Transverse colon (tissue), 4 donors: Measurements from ENCODE around the gene STAG2. TPM values are rescaled to one million over a fixed set of nuclear protein-coding genes. Genes with fewer than 3 reads are reported as not detected.
"Not testable (repeated sequence)": the region's sequence is repeated elsewhere in the genome, so short reads cannot be mapped to it uniquely, and the experiment has no call there.

ENCODE experiments used
- DNase-seq: peaks from one replicate; pipeline ENCODE4 v3.0.0-alpha.2; 2019
- H3K27ac ChIP-seq, 4 donors: fragments of 200-600 bp; sonication (generic); 2 replicates each; pipeline ENCODE4 v1.5.1; 2016 to 2018; ENCODE audit warnings: inconsistent platforms in 4 of 4
- H3K27me3 ChIP-seq: fragments of 200-600 bp; sonication (generic); 2 replicates; pipeline ENCODE4 v1.5.1; 2017; ENCODE audit warnings: inconsistent platforms
- H3K36me3 ChIP-seq, 4 donors: fragments of 200-600 bp; sonication (generic); 2 replicates each; pipeline ENCODE4 v1.5.1; 2017 to 2019; ENCODE audit warnings: inconsistent platforms in 4 of 4
- H3K4me1 ChIP-seq, 4 donors: fragments of 200-600 bp; sonication (generic); 2 replicates each; pipeline ENCODE4 v1.5.1; 2017 to 2020; ENCODE audit warnings: inconsistent platforms in 4 of 4
- H3K4me3 ChIP-seq, 4 donors: fragments of 200-600 bp; sonication (generic); 1 replicate in 1 of 4; 2 replicates in 3 of 4; pipeline versions ENCODE4 v1.5.1 to v1.6.1; 2017 to 2019; ENCODE audit warnings: inconsistent platforms in 4 of 4
- H3K9me3 ChIP-seq, 2 donors: fragments of 200-600 bp; sonication (generic); 2 replicates each; pipeline ENCODE4 v1.5.1; 2017 to 2019; ENCODE audit warnings: inconsistent platforms in 2 of 2
- EP300 ChIP-seq: sonication (generic); formaldehyde crosslinking; IDR thresholded peaks from one replicate; pipeline ENCODE4 v1.6.1; 2017; ENCODE audit warnings: antibody characterized with exemption, low read depth
- POLR2A ChIP-seq: fragments of 450-650 bp; IDR thresholded peaks from one replicate; pipeline ENCODE4 v1.6.1; 2016; ENCODE audit warnings: antibody characterized with exemption, mild to moderate bottlenecking, moderate library complexity
- POLR2AphosphoS5 ChIP-seq, 3 donors: sonication (generic); formaldehyde crosslinking; IDR thresholded peaks; one replicate each; pipeline ENCODE4 v1.6.1; 2016; ENCODE audit warnings: antibody characterized with exemption in 3 of 3
- WGBS, 2 donors: methylation state at CpG; one replicate each; pipeline ENCODE4 v1.1.5; 2018; ENCODE audit warnings: low coverage in 1 of 2; 5-methylcytosine and 5-hydroxymethylcytosine counted together
- in situ Hi-C, 4 donors: fragments of 200-750 bp; cut with MboI; loops; one replicate each; pipeline versions ENCODE4 v1.15.0 to v1.15.1; 2017; ENCODE audit warnings: low sequenced_read_pairs in 3 of 4, low pct_ligation_motif_present in 1 of 4, low pct_unique_long_range_greater_than_20kb in 1 of 4
- intact Hi-C: fragments of 100-400 bp; cut with DNase I; formaldehyde crosslinking; loops from one replicate; pipeline ENCODE4 v1.15.1; 2023; ENCODE audit warnings: low total_unique reads
- total RNA-seq, 4 donors: library from RNA; depleted of rRNA; stranded (reverse); fragments of >200 nt; gene quantifications; one replicate each; pipeline ENCODE4 v1.1.0, GENCODE V29; 2016
- TF ChIP-seq, protein P1 (sequence below), 5 experiments: fragments of 200-600 bp in 3 of 5; fragments of 450-650 bp in 2 of 5; sonication (generic) in 3 of 5; IDR thresholded peaks; 1 replicate in 2 of 5; 2 replicates in 3 of 5; pipeline ENCODE4 v1.5.1; 2016 to 2017; ENCODE audit warnings: antibody characterized with exemption in 5 of 5, inconsistent platforms in 3 of 5, mild to moderate bottlenecking in 2 of 5, moderate library complexity in 1 of 5

Gene STAG2
- total RNA-seq, 4 donors from 2014 or later: 20.7 to 103 (median 79.5) TPM

- Histone ChIP-seq H3K27me3 (no peaks in the 10 kb centered on the region), H3K27ac (no peak overlapping the region), H3K36me3 (no peaks in the 10 kb centered on the region), H3K4me1 (no peaks in the 10 kb centered on the region), H3K9me3 (no peaks in the 10 kb centered on the region), H3K4me3 (no peak overlapping the region)
- intact Hi-C loops (no loop called here), in situ Hi-C loops (no loop called here)
- TF ChIP-seq POLR2AphosphoS5 (IDR thresholded peaks at IDR 0.05) (no peak), EP300 (no peak), POLR2A (no peak)
- TF ChIP-seq, protein P1, sequence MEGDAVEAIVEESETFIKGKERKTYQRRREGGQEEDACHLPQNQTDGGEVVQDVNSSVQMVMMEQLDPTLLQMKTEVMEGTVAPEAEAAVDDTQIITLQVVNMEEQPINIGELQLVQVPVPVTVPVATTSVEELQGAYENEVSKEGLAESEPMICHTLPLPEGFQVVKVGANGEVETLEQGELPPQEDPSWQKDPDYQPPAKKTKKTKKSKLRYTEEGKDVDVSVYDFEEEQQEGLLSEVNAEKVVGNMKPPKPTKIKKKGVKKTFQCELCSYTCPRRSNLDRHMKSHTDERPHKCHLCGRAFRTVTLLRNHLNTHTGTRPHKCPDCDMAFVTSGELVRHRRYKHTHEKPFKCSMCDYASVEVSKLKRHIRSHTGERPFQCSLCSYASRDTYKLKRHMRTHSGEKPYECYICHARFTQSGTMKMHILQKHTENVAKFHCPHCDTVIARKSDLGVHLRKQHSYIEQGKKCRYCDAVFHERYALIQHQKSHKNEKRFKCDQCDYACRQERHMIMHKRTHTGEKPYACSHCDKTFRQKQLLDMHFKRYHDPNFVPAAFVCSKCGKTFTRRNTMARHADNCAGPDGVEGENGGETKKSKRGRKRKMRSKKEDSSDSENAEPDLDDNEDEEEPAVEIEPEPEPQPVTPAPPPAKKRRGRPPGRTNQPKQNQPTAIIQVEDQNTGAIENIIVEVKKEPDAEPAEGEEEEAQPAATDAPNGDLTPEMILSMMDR (IDR thresholded peaks at IDR 0.05): no peak
- 62% methylated on average over 4 of the region's 4 CpGs; no CpG with 5 or more reads in 1 of the 2 donors for WGBS, 2 donors
- no peak for DNase-seq
These were observed 152.4 kb downstream of the STAG2 start for GRCh38 chrX:124113621-124114600.

DNA sequence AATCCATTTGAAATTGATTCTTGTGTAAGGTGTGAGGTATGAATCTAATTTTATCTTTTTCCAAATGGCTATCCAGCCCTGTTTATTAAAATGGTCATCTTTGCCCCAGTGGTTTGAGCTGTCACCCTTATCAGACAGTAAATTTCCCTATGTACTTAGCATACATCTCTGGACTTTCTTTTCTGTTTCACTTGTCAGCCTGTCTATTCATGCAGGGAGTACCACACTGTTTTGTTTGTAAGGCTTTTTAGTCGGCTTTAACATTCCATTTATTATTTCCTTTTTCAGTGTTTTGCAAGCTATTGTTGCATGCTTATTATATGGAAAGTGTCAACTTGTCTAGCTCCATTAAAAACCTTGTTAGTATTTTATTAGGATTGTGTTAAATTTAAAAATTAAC lies 155.8 kb downstream of the STAG2 start:
- H3K9me3 ChIP-seq: no peaks in the 10 kb centered on the region
- in situ Hi-C loops: no loop called here
- intact Hi-C loops: no loop called here
- H3K27ac ChIP-seq: no peak overlapping the region
- no peaks in the 10 kb centered on the region for H3K36me3 ChIP-seq
- TF ChIP-seq EP300: no peak
- TF ChIP-seq POLR2A: no peak
- TF ChIP-seq, protein P1 (IDR thresholded peaks at IDR 0.05): no peak
- TF ChIP-seq POLR2AphosphoS5 (IDR thresholded peaks at IDR 0.05): no peak
- no peak for DNase-seq
- H3K4me1 ChIP-seq: no peaks in the 10 kb centered on the region
- 20 to 50% methylated on average over 1 of the region's 1 CpG for WGBS, 2 donors
- no peak overlapping the region for H3K4me3 ChIP-seq
- H3K27me3 ChIP-seq: no peaks in the 10 kb centered on the region

GRCh38 chrX:124125471-124125870 lies 164.0 kb downstream of the STAG2 start:
- no peaks in the 10 kb centered on the region for H3K9me3 ChIP-seq
- TF ChIP-seq EP300 (no peak), POLR2A (no peak), POLR2AphosphoS5 (IDR thresholded peaks at IDR 0.05) (no peak)
- TF ChIP-seq, protein P1 (IDR thresholded peaks at IDR 0.05): no peak
- H3K4me1 ChIP-seq: no peaks in the 10 kb centered on the region
- no peak overlapping the region for H3K4me3 ChIP-seq
- H3K27me3 ChIP-seq: no peaks in the 10 kb centered on the region
- H3K36me3 ChIP-seq: no peaks in the 10 kb centered on the region
- no peak for DNase-seq
- no peak overlapping the region for H3K27ac ChIP-seq
- intact Hi-C loops (no loop called here), in situ Hi-C loops (no loop called here)
- 75% methylated on average over 3 of the region's 3 CpGs; no CpG with 5 or more reads in 1 of the 2 donors for WGBS, 2 donors

DNA sequence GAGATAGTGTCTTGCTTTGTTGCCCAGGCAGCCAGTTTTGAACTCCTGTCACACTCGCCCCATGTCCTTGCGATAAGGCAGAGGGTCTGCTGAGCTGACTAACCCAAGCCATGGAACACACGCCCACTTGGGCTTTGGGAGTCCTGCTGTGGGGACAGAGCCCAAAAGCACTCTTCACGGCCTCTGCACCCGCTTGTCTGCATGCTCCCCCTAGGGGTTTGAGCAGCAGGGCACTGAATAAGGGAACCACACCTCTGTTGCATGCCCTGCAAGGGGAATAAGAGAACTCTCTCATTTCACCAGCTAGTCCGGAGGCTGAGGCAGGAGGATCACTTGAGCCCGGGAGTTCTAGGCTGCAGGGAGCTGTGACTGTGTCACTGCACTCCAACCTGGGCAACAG lies 166.0 kb downstream of the STAG2 start:
- DNase-seq: no peak
- Histone ChIP-seq H3K27ac (no peak overlapping the region), H3K9me3 (no peaks in the 10 kb centered on the region), H3K36me3 (no peaks in the 10 kb centered on the region), H3K27me3 (no peaks in the 10 kb centered on the region), H3K4me3 (no peak overlapping the region), H3K4me1 (no peaks in the 10 kb centered on the region)
- intact Hi-C loops (no loop called here), in situ Hi-C loops (no loop called here)
- WGBS, 2 donors: 79% methylated on average over 7 of the region's 7 CpGs; no CpG with 5 or more reads in 1 of the 2 donors
- TF ChIP-seq EP300: no peak

DNA sequence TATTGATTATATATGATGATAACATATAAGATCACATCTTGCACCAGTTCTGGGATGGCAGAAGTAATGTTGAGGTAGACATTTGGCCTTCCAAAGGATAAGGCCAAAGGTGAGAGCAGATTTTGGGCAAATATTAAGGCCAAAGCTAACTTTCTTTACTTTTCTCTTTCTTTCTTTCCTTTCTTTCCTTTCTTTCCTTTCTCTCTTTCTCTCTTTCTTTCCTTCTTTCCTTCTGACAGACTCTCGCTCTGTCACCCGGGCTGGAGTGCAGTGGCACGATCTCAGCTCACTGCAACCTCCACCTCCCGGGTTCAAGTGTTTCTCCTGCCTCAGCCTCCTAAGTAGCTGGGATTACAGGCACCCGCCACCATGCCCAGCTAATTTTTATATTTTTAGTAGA lies 170.9 kb downstream of the STAG2 start:
- WGBS, 2 donors: 88% methylated on average over 5 of the region's 5 CpGs; no CpG with 5 or more reads in 1 of the 2 donors
- DNase-seq, H3K4me1 ChIP-seq, H3K36me3 ChIP-seq, H3K27ac ChIP-seq, H3K27me3 ChIP-seq, H3K9me3 ChIP-seq, H3K4me3 ChIP-seq, in situ Hi-C loops, intact Hi-C loops: not testable (repeated sequence)
